ENCODE results near the gene TYW1B.
"Not testable (repeated sequence)": the region's sequence is repeated elsewhere in the genome, so short reads cannot be mapped to it uniquely, and the experiment has no call there.

GRCh38 chr7:72840966-72841511, 13.0 kb upstream of the TYW1B start:
- TF ChIP-seq CTCF, POLR2A (IDR thresholded peaks at IDR 0.05): not testable (repeated sequence)
